ENCODE data around the gene EVA1B. TPM values are rescaled to one million over a fixed set of nuclear protein-coding genes. Genes with fewer than 3 reads are reported as not detected.

The EVA1B gene
- total and polyA plus RNA-seq, 2 donors (not counting 1 experiment from before 2014, with no cell fraction given): 0.67 to 2.9 TPM

GRCh38 chr1:36287595-36287994 lies 35.9 kb downstream of the EVA1B start:
- peaks cover 7% of the 10 kb centered on the region for H3K4me1 Mint-ChIP-seq
- POLR2A ChIA-PET: no interaction called here
- peak overlapping the region; percentile 63 for H3K27ac Mint-ChIP-seq

GRCh38 chr1:36286802-36287201 lies 36.6 kb downstream of the EVA1B start:
- Histone ChIP-seq H3K27ac (ENCODE audit: low read length in 2 of 2) (no peak overlapping the region), H3K9ac (ENCODE audit: low read length) (no peak overlapping the region), H4K20me1 (ENCODE audit: control insufficient read depth, insufficient read depth, low read length, poor library complexity, severe bottlenecking) (peaks cover 26% of the 10 kb centered on the region), H3K4me2 (replicated peaks; ENCODE audit: low read depth, low read length, poor library complexity, severe bottlenecking) (no peak overlapping the region), H3K4me3 (ENCODE audit: control extremely low read depth in 1 of 5, extremely low read depth in 1 of 5, insufficient read depth in 1 of 5, low read depth in 2 of 5, low read length in 4 of 5) (no peak overlapping the region), H3K27me3 (replicated peaks in 1 of 4; ENCODE audit: control extremely low read depth in 1 of 4, control insufficient read depth in 3 of 4, insufficient read depth in 4 of 4, low read length in 3 of 4) (no peaks in the 10 kb centered on the region), H3K9me3 (ENCODE audit: control extremely low read depth in 1 of 3, control insufficient read depth in 2 of 3, insufficient read depth in 1 of 3, low read length in 2 of 3) (no peaks in the 10 kb centered on the region), H3K79me2 (ENCODE audit: control insufficient read depth, insufficient read depth, low read length) (peaks cover 49% of the 10 kb centered on the region), H3K4me1 (ENCODE audit: control insufficient read depth in 2 of 2, insufficient read depth in 2 of 2, low read length in 2 of 2) (no peaks in the 10 kb centered on the region), H3K36me3 (replicated peaks in 1 of 2; ENCODE audit: control extremely low read depth in 1 of 2, control insufficient read depth in 1 of 2, extremely low read depth in 1 of 2, insufficient read depth in 2 of 2, low read length in 1 of 2) (peaks cover 30 to 81% of the 10 kb centered on the region in 2 experiments), H2AFZ (ENCODE audit: insufficient read depth, low read depth, low read length, poor library complexity, severe bottlenecking) (no peak overlapping the region)
- no peaks in the 10 kb centered on the region for H3K9me3 Mint-ChIP-seq (ENCODE audit: insufficient read depth)
- CTCF ChIA-PET: interaction anchor here (1.0 to 7.7 kb wide), 10 partner anchors 23 to 187 kb away, joined by 3 to 135 read pairs (median 5); partner anchors contain the start of genes MAP7D1 and TRAPPC3
- DNase-seq: no peak
- no peak for ATAC-seq (ENCODE audit: low read depth)
- 97% methylated on average over 10 of the region's 13 CpGs for WGBS (ENCODE audit: insufficient coverage)
- no peaks in the 10 kb centered on the region for H3K27me3 Mint-ChIP-seq
- H3K4me3 Mint-ChIP-seq: no peak overlapping the region
- no peak for TF ChIP-seq CTCF (IDR thresholded peaks at IDR 0.05)
- TF ChIP-seq EZH2 (IDR thresholded peaks at IDR 0.05; ENCODE audit: borderline replicate concordance, insufficient read depth, low read depth, low read length, poor library complexity, severe bottlenecking): no peak
- POLR2A ChIA-PET: no interaction called here
- intact Hi-C loops (cut with micrococcal nuclease): no loop called here
- H3K27ac Mint-ChIP-seq: no peak overlapping the region
- peaks cover 7% of the 10 kb centered on the region for H3K4me1 Mint-ChIP-seq

More at GRCh38 chr1:36287595-36287994, 35.9 kb downstream of the EVA1B start:
- TF ChIP-seq CTCF (IDR thresholded peaks at IDR 0.05) (no peak), EZH2 (IDR thresholded peaks at IDR 0.05; ENCODE audit: borderline replicate concordance, insufficient read depth, low read depth, low read length, poor library complexity, severe bottlenecking) (no peak)
- intact Hi-C loops (cut with micrococcal nuclease): no loop called here
- 98% methylated on average over 4 of the region's 5 CpGs for WGBS (ENCODE audit: insufficient coverage)
- Mint-ChIP-seq H3K27me3 (no peaks in the 10 kb centered on the region), H3K4me3 (no peak overlapping the region), H3K9me3 (ENCODE audit: insufficient read depth) (no peaks in the 10 kb centered on the region)
- H3K9ac ChIP-seq (ENCODE audit: low read length): no peak overlapping the region
- H3K9me3 ChIP-seq (ENCODE audit: control extremely low read depth in 1 of 3, control insufficient read depth in 2 of 3, insufficient read depth in 1 of 3, low read length in 2 of 3): no peaks in the 10 kb centered on the region
- peaks cover 31 to 82% of the 10 kb centered on the region in 2 experiments for H3K36me3 ChIP-seq (replicated peaks in 1 of 2; ENCODE audit: control extremely low read depth in 1 of 2, control insufficient read depth in 1 of 2, extremely low read depth in 1 of 2, insufficient read depth in 2 of 2, low read length in 1 of 2)
- H3K79me2 ChIP-seq (ENCODE audit: control insufficient read depth, insufficient read depth, low read length): peaks cover 53% of the 10 kb centered on the region
- CTCF ChIA-PET: interaction anchor here (0.8 to 7.7 kb wide), 6 partner anchors 73 to 188 kb away, joined by 3 to 135 read pairs (median 8); partner anchors contain the start of genes MAP7D1 and TRAPPC3
- H3K27ac ChIP-seq (ENCODE audit: low read length in 2 of 2): no peak overlapping the region
- H2AFZ ChIP-seq (ENCODE audit: insufficient read depth, low read depth, low read length, poor library complexity, severe bottlenecking): no peak overlapping the region
- ATAC-seq (ENCODE audit: low read depth) (no peak), DNase-seq (no peak)
- H3K4me1 ChIP-seq (ENCODE audit: control insufficient read depth in 2 of 2, insufficient read depth in 2 of 2, low read length in 2 of 2): no peaks in the 10 kb centered on the region
- no peak overlapping the region for H3K4me2 ChIP-seq (replicated peaks; ENCODE audit: low read depth, low read length, poor library complexity, severe bottlenecking)
- peaks cover 33% of the 10 kb centered on the region for H4K20me1 ChIP-seq (ENCODE audit: control insufficient read depth, insufficient read depth, low read length, poor library complexity, severe bottlenecking)
- no peaks in the 10 kb centered on the region for H3K27me3 ChIP-seq (replicated peaks in 1 of 4; ENCODE audit: control extremely low read depth in 1 of 4, control insufficient read depth in 3 of 4, insufficient read depth in 4 of 4, low read length in 3 of 4)
- H3K4me3 ChIP-seq (ENCODE audit: control extremely low read depth in 1 of 5, extremely low read depth in 1 of 5, insufficient read depth in 1 of 5, low read depth in 2 of 5, low read length in 4 of 5): no peak overlapping the region

Data from B cell (primary cell).